GM23338 (cell line): ENCODE results near the gene DGKB. TPM values are rescaled to one million over a fixed set of nuclear protein-coding genes. Genes with fewer than 3 reads are reported as not detected.

Experiments
- ATAC-seq: fragments of 200-7000 bp; cut with Tn5 transposase; 3 replicates; pipeline ENCODE4 v1.9.1; 2020
- DNase-seq: peaks from one replicate; pipeline ENCODE4 v3.0.0-alpha.2; 2015; ENCODE audit warnings: low spot score
- H2AFZ ChIP-seq: fragments of 200-600 bp; sonication (generic); 2 replicates; pipeline ENCODE4 v1.8.0; 2016; ENCODE audit warnings: antibody characterized with exemption, mild to moderate bottlenecking, moderate library complexity
- H3F3A ChIP-seq: fragments of 200-600 bp; sonication (generic); replicated peaks from 2 replicates; pipeline ENCODE4 v1.8.0; 2017; ENCODE audit warnings: antibody characterized with exemption, mixed run types, low read depth
- H3K27ac ChIP-seq: fragments of 200-600 bp; sonication (generic); 2 replicates; pipeline ENCODE4 v1.6.1; 2016; ENCODE audit warnings: low read depth
- H3K27me3 ChIP-seq: fragments of 200-600 bp; sonication (generic); 2 replicates; pipeline ENCODE4 v1.8.0; 2016; ENCODE audit warnings: mild to moderate bottlenecking, mixed run types, moderate library complexity; ENCODE audit not compliant: insufficient read depth
- H3K36me3 ChIP-seq: fragments of 200-600 bp; sonication (generic); 2 replicates; pipeline ENCODE4 v1.8.0; 2016; ENCODE audit warnings: mild to moderate bottlenecking; ENCODE audit not compliant: insufficient read depth
- H3K4me1 ChIP-seq: fragments of 200-600 bp; sonication (generic); 2 replicates; pipeline ENCODE4 v1.8.0; 2016; ENCODE audit warnings: mild to moderate bottlenecking, moderate library complexity; ENCODE audit not compliant: insufficient read depth
- H3K4me2 ChIP-seq: fragments of 200-600 bp; sonication (generic); 2 replicates; pipeline ENCODE4 v1.7.1; 2017; ENCODE audit warnings: mixed run types
- H3K4me3 ChIP-seq: fragments of 200-600 bp; sonication (generic); 2 replicates; pipeline ENCODE4 v1.6.1; 2016; ENCODE audit warnings: mixed run types
- H3K79me2 ChIP-seq: fragments of 200-600 bp; sonication (generic); replicated peaks from 2 replicates; pipeline ENCODE4 v1.8.0; 2017; ENCODE audit warnings: mild to moderate bottlenecking; ENCODE audit not compliant: insufficient read depth
- H3K9me2 ChIP-seq: fragments of 200-600 bp; sonication (generic); 2 replicates; pipeline ENCODE4 v1.8.0; 2017; ENCODE audit not compliant: insufficient read depth
- H4K20me1 ChIP-seq: fragments of 200-600 bp; sonication (generic); replicated peaks from 2 replicates; pipeline ENCODE4 v1.8.0; 2017; ENCODE audit warnings: mild to moderate bottlenecking; ENCODE audit not compliant: insufficient read depth
- H3K27ac Mint-ChIP-seq: 2 replicates; pipeline ENCODE4 v1.8.0; 2020; ENCODE audit warnings: inconsistent platforms, mild to moderate bottlenecking, moderate library complexity, mixed read lengths
- H3K27me3 Mint-ChIP-seq: 3 replicates; pipeline ENCODE4 v1.8.0; 2022; ENCODE audit warnings: low read depth, mild to moderate bottlenecking, moderate library complexity, mixed read lengths, inconsistent platforms; ENCODE audit not compliant: insufficient read depth, poor library complexity
- H3K36me3 Mint-ChIP-seq: 3 replicates; pipeline ENCODE4 v1.8.0; 2021; ENCODE audit warnings: low read depth, mild to moderate bottlenecking, inconsistent platforms, moderate library complexity, mixed read lengths
- H3K4me1 Mint-ChIP-seq: 3 replicates; pipeline ENCODE4 v1.8.0; 2020; ENCODE audit warnings: mild to moderate bottlenecking, inconsistent platforms, mixed read lengths
- H3K4me3 Mint-ChIP-seq: 3 replicates; pipeline ENCODE4 v1.8.0; 2021; ENCODE audit warnings: moderate library complexity, mild to moderate bottlenecking, inconsistent platforms, mixed read lengths
- H3K9me3 Mint-ChIP-seq: 3 replicates; pipeline ENCODE4 v1.8.0; 2020; ENCODE audit warnings: moderate library complexity, mild to moderate bottlenecking, inconsistent platforms, mixed read lengths
- CREB1 ChIP-seq: fragments of 250-450 bp; sonication (Bioruptor Pico); IDR thresholded peaks from 2 replicates; pipeline ENCODE4 v1.5.0; 2020; ENCODE audit warnings: low read depth, mild to moderate bottlenecking, moderate library complexity
- EZH2phosphoT487 ChIP-seq: fragments of 200-600 bp; sonication (generic); IDR thresholded peaks from one replicate; pipeline ENCODE4 v1.8.1; 2018; ENCODE audit warnings: antibody characterized with exemption; ENCODE audit not compliant: unreplicated experiment
- JUNB ChIP-seq: IDR thresholded peaks from one replicate; pipeline ENCODE4 v1.6.1; 2016; ENCODE audit warnings: antibody characterized with exemption; ENCODE audit not compliant: unreplicated experiment
- NANOG ChIP-seq: IDR thresholded peaks from 2 replicates; pipeline ENCODE4 v1.6.1; 2016; ENCODE audit warnings: antibody characterized with exemption, borderline replicate concordance
- POLR2AphosphoS5 ChIP-seq: IDR thresholded peaks from 2 replicates; pipeline ENCODE4 v1.6.1; 2016; ENCODE audit warnings: antibody characterized with exemption, low read depth
- STAT1 ChIP-seq: IDR thresholded peaks from one replicate; pipeline ENCODE4 v1.6.1; 2016; ENCODE audit warnings: antibody characterized with exemption; ENCODE audit not compliant: unreplicated experiment
- ZNF114 ChIP-seq: fragments of 250-450 bp; sonication (Bioruptor Pico); IDR thresholded peaks from 2 replicates; pipeline ENCODE4 v1.5.0; 2020; ENCODE audit warnings: mild to moderate bottlenecking, moderate library complexity
- ZNF331 ChIP-seq: fragments of 250-450 bp; sonication (Bioruptor Pico); IDR thresholded peaks from 2 replicates; pipeline ENCODE4 v1.5.0; 2020; ENCODE audit warnings: low read depth, mild to moderate bottlenecking, moderate library complexity
- polyA plus RNA-seq: library from polyadenylated mRNA; unstranded; fragments of >200 nt; fragmentation: Nextera tagmentation; extraction: Ambion mirVana; gene quantifications from 2 replicates; pipeline ENCODE4 v1.2.1, GENCODE V29; 2016
- total RNA-seq: library from RNA; depleted of rRNA; stranded (reverse); fragments of >200 nt; shearing (Covaris generic); gene quantifications from 2 replicates; pipeline ENCODE4 v1.2.3, GENCODE V29; 2014
- TF ChIP-seq, protein P1 (sequence below): IDR thresholded peaks from one replicate; pipeline ENCODE4 v1.6.1; 2018; ENCODE audit warnings: antibody characterized with exemption; ENCODE audit not compliant: unreplicated experiment

Gene DGKB
- total and polyA plus RNA-seq, 2 experiments from 2014 or later: 4.8 to 11.5 TPM

DNA sequence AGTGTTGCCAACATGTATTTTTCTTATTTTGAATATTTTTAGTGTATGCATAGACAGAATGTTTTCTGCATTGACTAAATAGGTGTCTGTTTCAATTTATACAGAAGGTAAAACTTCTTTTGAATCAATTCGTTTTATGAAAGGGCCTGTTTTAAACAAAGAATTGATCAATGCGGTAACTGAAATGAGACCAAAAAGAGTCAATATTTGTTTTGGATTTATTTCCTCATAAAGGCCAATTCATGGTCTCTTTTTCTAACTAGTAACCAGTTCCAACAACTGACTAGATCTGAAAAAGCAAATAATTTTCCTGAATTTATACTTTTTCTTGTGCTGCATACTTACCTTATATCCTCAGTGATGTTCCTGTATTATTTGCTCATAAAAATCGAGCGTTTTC, 320.5 kb downstream of the DGKB start:
- ATAC-seq (no peak), DNase-seq (no peak)
- no peaks in the 10 kb centered on the region for H3K4me1 ChIP-seq
- no peaks in the 10 kb centered on the region; the same call in 1 of the 2 replicates for H3K9me2 ChIP-seq
- no peak overlapping the region for H3K4me2 ChIP-seq
- no peaks in the 10 kb centered on the region for H3F3A ChIP-seq
- no peak overlapping the region for H3K27ac Mint-ChIP-seq
- peaks cover 6% of the 10 kb centered on the region; the same call in 1 of the 3 replicates for H3K4me1 Mint-ChIP-seq
- no peak overlapping the region for H2AFZ ChIP-seq
- H3K27me3 ChIP-seq: no peaks in the 10 kb centered on the region
- H3K27me3 Mint-ChIP-seq: no peaks in the 10 kb centered on the region
- no peak overlapping the region for H3K27ac ChIP-seq
- no peaks in the 10 kb centered on the region for H3K36me3 ChIP-seq
- TF ChIP-seq ZNF331 (CRISPR knock-in tag) (no peak), EZH2phosphoT487 (no peak), ZNF114 (CRISPR knock-in tag) (no peak), CREB1 (CRISPR knock-in tag) (no peak), POLR2AphosphoS5 (no peak)
- TF ChIP-seq, protein P1, sequence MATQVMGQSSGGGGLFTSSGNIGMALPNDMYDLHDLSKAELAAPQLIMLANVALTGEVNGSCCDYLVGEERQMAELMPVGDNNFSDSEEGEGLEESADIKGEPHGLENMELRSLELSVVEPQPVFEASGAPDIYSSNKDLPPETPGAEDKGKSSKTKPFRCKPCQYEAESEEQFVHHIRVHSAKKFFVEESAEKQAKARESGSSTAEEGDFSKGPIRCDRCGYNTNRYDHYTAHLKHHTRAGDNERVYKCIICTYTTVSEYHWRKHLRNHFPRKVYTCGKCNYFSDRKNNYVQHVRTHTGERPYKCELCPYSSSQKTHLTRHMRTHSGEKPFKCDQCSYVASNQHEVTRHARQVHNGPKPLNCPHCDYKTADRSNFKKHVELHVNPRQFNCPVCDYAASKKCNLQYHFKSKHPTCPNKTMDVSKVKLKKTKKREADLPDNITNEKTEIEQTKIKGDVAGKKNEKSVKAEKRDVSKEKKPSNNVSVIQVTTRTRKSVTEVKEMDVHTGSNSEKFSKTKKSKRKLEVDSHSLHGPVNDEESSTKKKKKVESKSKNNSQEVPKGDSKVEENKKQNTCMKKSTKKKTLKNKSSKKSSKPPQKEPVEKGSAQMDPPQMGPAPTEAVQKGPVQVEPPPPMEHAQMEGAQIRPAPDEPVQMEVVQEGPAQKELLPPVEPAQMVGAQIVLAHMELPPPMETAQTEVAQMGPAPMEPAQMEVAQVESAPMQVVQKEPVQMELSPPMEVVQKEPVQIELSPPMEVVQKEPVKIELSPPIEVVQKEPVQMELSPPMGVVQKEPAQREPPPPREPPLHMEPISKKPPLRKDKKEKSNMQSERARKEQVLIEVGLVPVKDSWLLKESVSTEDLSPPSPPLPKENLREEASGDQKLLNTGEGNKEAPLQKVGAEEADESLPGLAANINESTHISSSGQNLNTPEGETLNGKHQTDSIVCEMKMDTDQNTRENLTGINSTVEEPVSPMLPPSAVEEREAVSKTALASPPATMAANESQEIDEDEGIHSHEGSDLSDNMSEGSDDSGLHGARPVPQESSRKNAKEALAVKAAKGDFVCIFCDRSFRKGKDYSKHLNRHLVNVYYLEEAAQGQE: no peak
- no peaks in the 10 kb centered on the region for H3K79me2 ChIP-seq
- peaks cover 12% of the 10 kb centered on the region for H3K9me3 Mint-ChIP-seq
- no peaks in the 10 kb centered on the region for H4K20me1 ChIP-seq
- H3K4me3 ChIP-seq: no peak overlapping the region
- peaks cover 14% of the 10 kb centered on the region; the same call in 2 of the 3 replicates for H3K36me3 Mint-ChIP-seq
- H3K4me3 Mint-ChIP-seq: no peak overlapping the region

- no peak overlapping the region for H3K27ac Mint-ChIP-seq
- no peaks in the 10 kb centered on the region for H3K79me2 ChIP-seq
Observed at GRCh38 chr7:14579971-14580370, 322.6 kb downstream of the DGKB start.

GRCh38 chr7:14576578-14576977, 326.0 kb downstream of the DGKB start:
- H3K79me2 ChIP-seq: no peaks in the 10 kb centered on the region
- H3F3A ChIP-seq: no peaks in the 10 kb centered on the region
- H4K20me1 ChIP-seq: no peaks in the 10 kb centered on the region
- Mint-ChIP-seq H3K36me3 (no peaks in the 10 kb centered on the region), H3K4me3 (no peak overlapping the region), H3K27me3 (no peaks in the 10 kb centered on the region), H3K27ac (no peak overlapping the region), H3K9me3 (no peaks in the 10 kb centered on the region), H3K4me1 (peaks cover 5% of the 10 kb centered on the region; the same call in 1 of the 3 replicates)
- no peaks in the 10 kb centered on the region for H3K9me2 ChIP-seq
- H2AFZ ChIP-seq: no peak overlapping the region
- no peak for ATAC-seq
- no peaks in the 10 kb centered on the region for H3K36me3 ChIP-seq
- no peak overlapping the region for H3K4me3 ChIP-seq
- H3K27me3 ChIP-seq: no peaks in the 10 kb centered on the region
- H3K27ac ChIP-seq: no peak overlapping the region
- no peaks in the 10 kb centered on the region for H3K4me1 ChIP-seq
- no peak for DNase-seq
- H3K4me2 ChIP-seq: no peak overlapping the region
- TF ChIP-seq STAT1: no peak
- no peak for TF ChIP-seq ZNF331 (CRISPR knock-in tag)
- no peak for TF ChIP-seq ZNF114 (CRISPR knock-in tag)

More at GRCh38 chr7:14579971-14580370, 322.6 kb downstream of the DGKB start:
- ATAC-seq (no peak), DNase-seq (no peak)
- TF ChIP-seq POLR2AphosphoS5 (no peak), ZNF331 (CRISPR knock-in tag) (no peak), JUNB (no peak), NANOG (no peak)
- no peaks in the 10 kb centered on the region for H3K27me3 Mint-ChIP-seq
- H3K4me1 ChIP-seq: no peaks in the 10 kb centered on the region
- H3K27me3 ChIP-seq: no peaks in the 10 kb centered on the region
- H3K36me3 Mint-ChIP-seq: 0 out of 3 replicates have a peak, but pooled peaks cover 2% of the 10 kb centered on the region
- no peaks in the 10 kb centered on the region for H4K20me1 ChIP-seq
- no peaks in the 10 kb centered on the region for H3K9me3 Mint-ChIP-seq
- H3K4me1 Mint-ChIP-seq: peaks cover 6% of the 10 kb centered on the region; the same call in 1 of the 3 replicates
- no peak overlapping the region for H3K4me3 ChIP-seq
- H3K4me2 ChIP-seq: no peak overlapping the region
- H3F3A ChIP-seq: no peaks in the 10 kb centered on the region
- no peak overlapping the region for H3K27ac ChIP-seq
- no peaks in the 10 kb centered on the region for H3K36me3 ChIP-seq
- H2AFZ ChIP-seq: no peak overlapping the region
- no peak overlapping the region for H3K4me3 Mint-ChIP-seq
- no peaks in the 10 kb centered on the region for H3K9me2 ChIP-seq
